Measurements from ENCODE around the gene GPR75.
"Not testable (repeated sequence)": the region's sequence is repeated elsewhere in the genome, so short reads cannot be mapped to it uniquely, and the experiment has no call there.

DNA sequence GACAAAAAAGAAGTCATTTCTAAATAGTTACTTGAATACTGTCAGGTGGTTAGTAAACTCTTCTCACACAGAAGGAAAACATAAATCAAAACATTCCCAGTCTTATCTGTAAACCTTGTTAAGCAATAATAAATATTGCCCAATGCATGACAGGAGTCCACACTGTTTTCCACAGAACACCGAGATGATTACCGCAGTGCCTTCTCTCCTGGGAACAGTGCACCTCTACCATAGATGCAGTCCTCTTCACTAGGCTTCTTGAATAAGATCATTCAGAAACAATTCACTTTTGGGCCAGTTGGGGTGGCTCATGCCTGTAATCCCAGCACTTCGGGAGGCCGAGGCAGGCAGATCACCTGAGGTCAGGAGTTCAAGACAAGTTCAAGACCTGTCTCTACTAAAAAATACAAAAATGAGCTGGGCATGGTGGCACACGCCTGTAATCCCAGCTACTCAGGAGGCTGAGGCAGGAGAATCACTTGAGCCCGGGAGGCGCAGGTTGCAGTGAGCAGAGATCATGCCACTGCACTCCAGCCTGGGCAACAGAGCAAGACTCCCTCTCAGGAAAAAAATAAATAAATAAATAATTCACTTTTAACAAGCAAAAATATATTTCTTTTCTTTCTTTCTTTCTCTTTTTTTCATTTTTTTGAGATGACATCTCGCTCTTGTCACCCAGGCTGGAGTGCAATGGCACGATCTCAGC lies 8.6 kb downstream of the GPR75 start:
- not testable (repeated sequence) for TF ChIP-seq TAF1, POLR2A (IDR thresholded peaks at IDR 0.05; ENCODE audit: low read depth, low read length)

Data from GM12891 (cell line).